Esophagus muscularis mucosa (tissue), 4 donors: ENCODE data around the gene CNTNAP4.

Experiments used
- EP300 ChIP-seq: sonication (generic); formaldehyde crosslinking; IDR thresholded peaks from one replicate; pipeline ENCODE4 v1.6.1; 2017; ENCODE audit warnings: antibody characterized with exemption
- POLR2A ChIP-seq: fragments of 450-650 bp; IDR thresholded peaks from one replicate; pipeline ENCODE4 v1.6.1; 2017; ENCODE audit warnings: antibody characterized with exemption, moderate library complexity, mild to moderate bottlenecking, low read depth
- TF ChIP-seq, protein P1 (sequence below), 3 experiments: fragments of 200-600 bp in 2 of 3; fragments of 450-650 bp in 1 of 3; sonication (generic) in 2 of 3; IDR thresholded peaks; one replicate each; pipeline ENCODE4 v1.5.1; 2017 to 2019; ENCODE audit warnings: antibody characterized with exemption in 3 of 3, mild to moderate bottlenecking in 2 of 3, moderate library complexity in 1 of 3

DNA sequence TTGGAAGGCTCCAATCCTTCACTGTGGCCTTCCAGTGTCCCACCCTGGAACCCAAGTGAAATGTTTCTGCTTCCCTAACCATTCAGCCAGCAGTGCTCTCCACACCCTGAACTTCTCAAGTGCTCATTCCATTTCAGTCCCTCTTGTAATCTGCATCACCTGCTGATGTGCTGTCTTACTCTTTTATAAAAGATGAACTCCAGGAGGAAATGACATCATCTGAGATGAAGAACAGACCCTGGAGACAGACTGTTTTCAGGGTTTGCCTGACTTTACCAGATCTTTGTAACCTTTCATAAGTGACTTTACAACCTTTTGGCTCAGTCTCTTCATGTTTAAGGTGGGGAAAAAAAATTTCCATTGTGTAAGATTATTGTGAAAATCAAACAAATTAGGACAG is 61.3 kb downstream of the CNTNAP4 start:
- TF ChIP-seq, protein P1, sequence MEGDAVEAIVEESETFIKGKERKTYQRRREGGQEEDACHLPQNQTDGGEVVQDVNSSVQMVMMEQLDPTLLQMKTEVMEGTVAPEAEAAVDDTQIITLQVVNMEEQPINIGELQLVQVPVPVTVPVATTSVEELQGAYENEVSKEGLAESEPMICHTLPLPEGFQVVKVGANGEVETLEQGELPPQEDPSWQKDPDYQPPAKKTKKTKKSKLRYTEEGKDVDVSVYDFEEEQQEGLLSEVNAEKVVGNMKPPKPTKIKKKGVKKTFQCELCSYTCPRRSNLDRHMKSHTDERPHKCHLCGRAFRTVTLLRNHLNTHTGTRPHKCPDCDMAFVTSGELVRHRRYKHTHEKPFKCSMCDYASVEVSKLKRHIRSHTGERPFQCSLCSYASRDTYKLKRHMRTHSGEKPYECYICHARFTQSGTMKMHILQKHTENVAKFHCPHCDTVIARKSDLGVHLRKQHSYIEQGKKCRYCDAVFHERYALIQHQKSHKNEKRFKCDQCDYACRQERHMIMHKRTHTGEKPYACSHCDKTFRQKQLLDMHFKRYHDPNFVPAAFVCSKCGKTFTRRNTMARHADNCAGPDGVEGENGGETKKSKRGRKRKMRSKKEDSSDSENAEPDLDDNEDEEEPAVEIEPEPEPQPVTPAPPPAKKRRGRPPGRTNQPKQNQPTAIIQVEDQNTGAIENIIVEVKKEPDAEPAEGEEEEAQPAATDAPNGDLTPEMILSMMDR (IDR thresholded peaks at IDR 0.05) = no peak
- TF ChIP-seq EP300 = no peak
- no peak for TF ChIP-seq POLR2A
